ENCODE results near the gene AFG1L.
"Not testable (repeated sequence)": the region's sequence is repeated elsewhere in the genome, so short reads cannot be mapped to it uniquely, and the experiment has no call there.

- TF ChIP-seq CTCF (IDR thresholded peaks at IDR 0.05; ENCODE audit: insufficient read depth, low read length); SPI1 (IDR thresholded peaks at IDR 0.05; ENCODE audit: borderline replicate concordance, low read depth): not testable (repeated sequence)
Measured at GRCh38 chr6:108245095-108245494, 49.8 kb upstream of the AFG1L start.

Measured in HL-60 (cell line).